Measurements from ENCODE around the gene HIP1R. TPM values are rescaled to one million over a fixed set of nuclear protein-coding genes. Genes with fewer than 3 reads are reported as not detected.
A peak's percentile ranks its signal among the peaks of the same experiment; 100 is the strongest.

The HIP1R gene, protein sequence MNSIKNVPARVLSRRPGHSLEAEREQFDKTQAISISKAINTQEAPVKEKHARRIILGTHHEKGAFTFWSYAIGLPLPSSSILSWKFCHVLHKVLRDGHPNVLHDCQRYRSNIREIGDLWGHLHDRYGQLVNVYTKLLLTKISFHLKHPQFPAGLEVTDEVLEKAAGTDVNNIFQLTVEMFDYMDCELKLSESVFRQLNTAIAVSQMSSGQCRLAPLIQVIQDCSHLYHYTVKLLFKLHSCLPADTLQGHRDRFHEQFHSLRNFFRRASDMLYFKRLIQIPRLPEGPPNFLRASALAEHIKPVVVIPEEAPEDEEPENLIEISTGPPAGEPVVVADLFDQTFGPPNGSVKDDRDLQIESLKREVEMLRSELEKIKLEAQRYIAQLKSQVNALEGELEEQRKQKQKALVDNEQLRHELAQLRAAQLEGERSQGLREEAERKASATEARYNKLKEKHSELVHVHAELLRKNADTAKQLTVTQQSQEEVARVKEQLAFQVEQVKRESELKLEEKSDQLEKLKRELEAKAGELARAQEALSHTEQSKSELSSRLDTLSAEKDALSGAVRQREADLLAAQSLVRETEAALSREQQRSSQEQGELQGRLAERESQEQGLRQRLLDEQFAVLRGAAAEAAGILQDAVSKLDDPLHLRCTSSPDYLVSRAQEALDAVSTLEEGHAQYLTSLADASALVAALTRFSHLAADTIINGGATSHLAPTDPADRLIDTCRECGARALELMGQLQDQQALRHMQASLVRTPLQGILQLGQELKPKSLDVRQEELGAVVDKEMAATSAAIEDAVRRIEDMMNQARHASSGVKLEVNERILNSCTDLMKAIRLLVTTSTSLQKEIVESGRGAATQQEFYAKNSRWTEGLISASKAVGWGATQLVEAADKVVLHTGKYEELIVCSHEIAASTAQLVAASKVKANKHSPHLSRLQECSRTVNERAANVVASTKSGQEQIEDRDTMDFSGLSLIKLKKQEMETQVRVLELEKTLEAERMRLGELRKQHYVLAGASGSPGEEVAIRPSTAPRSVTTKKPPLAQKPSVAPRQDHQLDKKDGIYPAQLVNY
- total RNA-seq (23.8 TPM), polyA plus RNA-seq (49.0 TPM)
- long read RNA-seq, donor 1: 0 reads
- long read RNA-seq, donor 2: 0 reads
- long read RNA-seq, donor 3, full-length matches to known transcripts: 5 of 5 reads
- long read RNA-seq, donor 3, partial matches to known transcripts: 0 of 5 reads
- long read RNA-seq, donor 3, other reads (novel, unspliced or antisense): 0 of 5 reads
- long read RNA-seq, donor 4: 0 reads
- long read RNA-seq, donor 5, full-length matches to known transcripts: 4 of 16 reads
- long read RNA-seq, donor 5, partial matches to known transcripts: 12 of 16 reads
- long read RNA-seq, donor 5, other reads (novel, unspliced or antisense): 0 of 16 reads
- long read RNA-seq, donor 6, full-length matches to known transcripts: 4 of 4 reads
- long read RNA-seq, donor 6, partial matches to known transcripts: 0 of 4 reads
- long read RNA-seq, donor 6, other reads (novel, unspliced or antisense): 0 of 4 reads
- long read RNA-seq, donor 7: 0 reads
- long read RNA-seq, donor 8, full-length matches to known transcripts: 2 of 2 reads
- long read RNA-seq, donor 8, partial matches to known transcripts: 0 of 2 reads
- long read RNA-seq, donor 8, other reads (novel, unspliced or antisense): 0 of 2 reads
- long read RNA-seq, donor 9, full-length matches to known transcripts: 2 of 2 reads
- long read RNA-seq, donor 9, partial matches to known transcripts: 0 of 2 reads
- long read RNA-seq, donor 9, other reads (novel, unspliced or antisense): 0 of 2 reads
- long read RNA-seq, donor 10, full-length matches to known transcripts: 2 of 2 reads
- long read RNA-seq, donor 10, partial matches to known transcripts: 0 of 2 reads
- long read RNA-seq, donor 10, other reads (novel, unspliced or antisense): 0 of 2 reads

DNA sequence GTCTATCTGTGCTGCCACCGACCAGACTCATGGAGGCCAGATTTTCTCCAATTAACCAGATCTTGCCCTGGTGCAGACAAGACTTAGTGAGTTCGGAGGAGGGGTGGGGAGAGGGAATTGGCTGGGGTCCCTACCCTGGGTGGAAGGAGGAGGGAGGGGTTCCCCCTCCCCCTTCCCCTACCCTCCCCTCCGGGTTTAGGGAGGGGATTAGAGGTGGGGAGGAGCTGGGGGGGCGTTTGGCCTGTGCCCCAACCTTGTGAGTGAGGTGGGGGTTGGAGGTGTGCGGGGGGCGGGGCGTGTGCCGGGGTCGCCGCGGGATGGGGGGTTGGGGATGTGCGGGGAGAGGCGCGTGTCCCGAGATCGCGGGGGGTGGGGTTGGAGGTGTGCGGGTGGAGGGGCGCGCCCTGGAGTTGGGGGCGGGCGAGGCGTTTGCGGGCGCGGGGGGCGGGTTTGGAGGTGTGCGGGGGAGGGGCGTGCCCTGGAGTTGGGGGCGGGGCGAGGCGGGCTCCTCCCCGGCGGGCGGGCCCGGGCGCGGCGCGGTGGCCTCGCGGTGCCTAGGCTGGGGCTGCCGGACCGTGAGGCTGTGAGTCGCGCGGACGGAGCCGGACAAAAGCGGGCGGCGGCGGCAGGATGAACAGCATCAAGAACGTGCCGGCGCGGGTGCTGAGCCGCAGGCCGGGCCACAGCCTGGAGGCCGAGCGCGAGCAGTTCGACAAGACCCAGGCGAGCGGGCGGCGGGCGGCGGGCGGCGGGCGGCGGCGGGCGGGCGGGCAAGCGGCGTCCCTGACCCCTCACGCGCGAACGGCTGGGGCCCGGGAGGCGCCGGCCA is at the start of gene HIP1R:
Gene HIP1R, plus strand, starts transcription at position 537 of the 829 bp plus-strand sequence. Its CDS starts 94 bp downstream, at position 631.
- Histone ChIP-seq H3K9me3 (ENCODE audit: control insufficient read depth in 2 of 2, insufficient read depth in 1 of 2, low read length in 1 of 2) (no peaks in the 10 kb centered on the region), H3K4me1 (ENCODE audit: control insufficient read depth in 2 of 2, insufficient read depth in 2 of 2, low read length in 2 of 2) (peaks cover 11 to 23% of the 10 kb centered on the region in 2 donors), H3K27me3 (ENCODE audit: control insufficient read depth in 2 of 2, insufficient read depth in 1 of 2, low read length in 1 of 2) (peaks cover 0 to 10% of the 10 kb centered on the region in 2 donors), H3K36me3 (ENCODE audit: control insufficient read depth in 2 of 2, insufficient read depth in 2 of 2, low read length in 1 of 2) (peaks cover 0 to 3% of the 10 kb centered on the region in 2 donors), H3K27ac (ENCODE audit: low read depth in 1 of 2, low read length in 1 of 2) (peak within 1 kb of the TSS; percentile 87), H3K4me3 (ENCODE audit: low read length in 2 of 2) (peak within 1 kb of the TSS; percentile 84 to 91)
- DNase-seq (ENCODE audit: low read depth in 6 of 9, low spot score in 9 of 9): peak in 7 of 9 donors; percentile 14 to 66 (median 39)
- WGBS: 1% methylated on average over 85 of the region's 85 CpGs

DNA sequence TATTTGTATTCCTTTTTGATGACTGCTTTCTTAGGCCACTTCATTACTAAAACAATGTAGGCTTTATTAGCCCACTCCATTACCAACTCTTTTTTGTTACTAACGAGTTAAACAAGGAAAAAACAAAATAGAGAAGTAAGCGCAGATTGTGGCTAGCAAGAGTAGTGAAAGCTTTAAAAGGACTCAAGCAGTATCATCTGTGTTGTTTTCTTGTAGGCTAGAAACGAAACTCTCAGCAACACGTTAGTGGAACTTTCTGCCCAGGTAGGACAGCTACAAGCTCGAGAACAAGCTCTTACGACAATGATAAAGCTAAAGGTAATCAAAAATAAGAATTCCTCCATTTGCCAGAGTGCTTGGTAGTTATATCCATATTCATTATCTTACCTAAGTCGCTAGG is 49.8 kb upstream of the HIP1R start:
- Histone ChIP-seq H3K27ac (ENCODE audit: low read depth in 1 of 2, low read length in 1 of 2) (no peak overlapping the region), H3K4me1 (ENCODE audit: control insufficient read depth in 2 of 2, insufficient read depth in 2 of 2, low read length in 2 of 2) (no peaks in the 10 kb centered on the region), H3K36me3 (ENCODE audit: control insufficient read depth in 2 of 2, insufficient read depth in 2 of 2, low read length in 1 of 2) (no peaks in the 10 kb centered on the region), H3K4me3 (ENCODE audit: low read length in 2 of 2) (no peak overlapping the region), H3K9me3 (ENCODE audit: control insufficient read depth in 2 of 2, insufficient read depth in 1 of 2, low read length in 1 of 2) (no peaks in the 10 kb centered on the region), H3K27me3 (ENCODE audit: control insufficient read depth in 2 of 2, insufficient read depth in 1 of 2, low read length in 1 of 2) (no peaks in the 10 kb centered on the region)
- 91% methylated on average over 7 of the region's 7 CpGs for WGBS
- DNase-seq (ENCODE audit: low read depth in 6 of 9, low spot score in 9 of 9): no peak

DNA sequence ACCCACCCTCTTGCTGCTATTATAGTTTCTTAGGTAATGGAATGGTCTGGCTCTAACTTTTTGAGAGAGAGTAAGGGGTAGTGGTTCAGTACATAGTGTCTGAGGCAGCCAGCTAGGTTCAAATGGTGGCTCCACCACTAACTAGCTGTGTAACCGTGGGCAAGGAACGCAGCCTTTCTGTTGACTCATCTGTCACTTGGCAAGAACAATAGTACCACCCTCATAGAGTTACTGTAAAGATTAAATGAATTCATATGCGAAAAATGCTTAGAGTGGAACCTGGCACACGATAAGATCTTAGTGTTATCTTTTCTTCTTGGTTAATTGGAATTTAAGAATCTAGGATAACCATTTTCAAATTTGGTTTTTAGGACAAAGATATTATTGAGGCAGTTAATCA is 46.9 kb upstream of the HIP1R start:
- DNase-seq (ENCODE audit: low read depth in 6 of 9, low spot score in 9 of 9): no peak
- 96% methylated on average over 4 of the region's 4 CpGs for WGBS
- Histone ChIP-seq H3K36me3 (ENCODE audit: control insufficient read depth in 2 of 2, insufficient read depth in 2 of 2, low read length in 1 of 2) (no peaks in the 10 kb centered on the region), H3K4me1 (ENCODE audit: control insufficient read depth in 2 of 2, insufficient read depth in 2 of 2, low read length in 2 of 2) (no peaks in the 10 kb centered on the region), H3K9me3 (ENCODE audit: control insufficient read depth in 2 of 2, insufficient read depth in 1 of 2, low read length in 1 of 2) (no peaks in the 10 kb centered on the region), H3K27me3 (ENCODE audit: control insufficient read depth in 2 of 2, insufficient read depth in 1 of 2, low read length in 1 of 2) (no peaks in the 10 kb centered on the region), H3K27ac (ENCODE audit: low read depth in 1 of 2, low read length in 1 of 2) (no peak overlapping the region), H3K4me3 (ENCODE audit: low read length in 2 of 2) (no peak overlapping the region)

DNA sequence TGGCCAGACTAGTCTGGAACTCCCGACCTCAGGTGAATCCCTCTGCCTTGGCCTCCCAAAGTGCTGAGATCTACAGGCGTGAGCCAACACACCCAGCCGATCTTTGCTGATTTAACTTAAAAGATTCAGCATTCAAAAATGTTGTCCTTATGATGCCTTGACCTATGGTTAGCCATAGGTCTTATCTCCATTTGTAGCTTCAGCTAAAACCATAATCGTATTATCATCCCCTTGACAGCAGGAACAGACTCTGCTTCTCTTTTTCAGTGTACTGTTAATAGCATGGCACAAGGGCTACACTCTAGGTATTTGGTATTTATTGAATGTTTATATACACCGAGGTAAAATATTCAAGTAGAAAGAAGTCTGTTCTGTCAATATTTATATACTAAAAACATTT is 45.6 kb upstream of the HIP1R start:
- WGBS: 98% methylated on average over 5 of the region's 5 CpGs
- no peak for DNase-seq (ENCODE audit: low read depth in 6 of 9, low spot score in 9 of 9)

DNA sequence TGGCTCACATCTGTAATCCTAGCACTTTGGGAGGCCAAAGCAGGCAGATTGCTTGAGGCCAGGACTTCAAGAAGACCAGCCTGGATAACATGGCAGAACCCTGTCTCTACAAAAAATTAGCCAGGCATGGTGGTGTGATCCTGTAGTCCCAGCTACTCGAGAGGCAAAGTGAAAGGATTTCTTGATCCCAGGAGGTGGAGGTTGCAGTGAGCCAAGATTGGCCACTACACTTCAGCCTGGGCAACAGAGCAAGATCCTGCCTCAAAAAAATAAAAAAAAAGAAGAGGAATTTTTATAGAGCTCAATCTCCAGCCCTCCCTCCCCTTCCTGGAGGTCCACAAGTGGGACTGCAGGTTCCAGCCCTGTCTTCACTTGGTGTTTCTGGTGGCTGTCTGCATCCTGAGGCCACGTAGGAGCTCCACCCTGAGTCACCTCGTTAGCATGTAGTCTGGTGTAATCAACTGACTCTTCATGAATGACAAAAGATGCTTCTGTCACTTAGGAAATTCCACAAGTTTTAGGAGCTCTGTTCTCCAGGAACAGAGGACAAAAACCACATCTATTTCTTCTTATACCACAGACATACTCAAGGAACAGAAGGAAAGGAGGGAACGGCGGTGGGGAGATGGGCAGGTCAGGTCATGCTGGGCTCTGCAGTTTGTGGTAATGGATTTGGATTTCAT is 44.7 kb upstream of the HIP1R start:
- Histone ChIP-seq H3K36me3 (ENCODE audit: control insufficient read depth in 2 of 2, insufficient read depth in 2 of 2, low read length in 1 of 2) (no peaks in the 10 kb centered on the region), H3K27ac (ENCODE audit: low read depth in 1 of 2, low read length in 1 of 2) (no peak overlapping the region), H3K27me3 (ENCODE audit: control insufficient read depth in 2 of 2, insufficient read depth in 1 of 2, low read length in 1 of 2) (no peaks in the 10 kb centered on the region), H3K4me3 (ENCODE audit: low read length in 2 of 2) (no peak overlapping the region), H3K9me3 (ENCODE audit: control insufficient read depth in 2 of 2, insufficient read depth in 1 of 2, low read length in 1 of 2) (no peaks in the 10 kb centered on the region), H3K4me1 (ENCODE audit: control insufficient read depth in 2 of 2, insufficient read depth in 2 of 2, low read length in 2 of 2) (peaks cover 0 to 2% of the 10 kb centered on the region in 2 donors)
- no peak for DNase-seq (ENCODE audit: low read depth in 6 of 9, low spot score in 9 of 9)
- whole genome bisulfite sequencing: 90% methylated on average over 5 of the region's 5 CpGs

More for the DNA sequence above, 45.6 kb upstream of the HIP1R start:
- Histone ChIP-seq H3K36me3 (ENCODE audit: control insufficient read depth in 2 of 2, insufficient read depth in 2 of 2, low read length in 1 of 2) (no peaks in the 10 kb centered on the region), H3K27ac (ENCODE audit: low read depth in 1 of 2, low read length in 1 of 2) (no peak overlapping the region), H3K9me3 (ENCODE audit: control insufficient read depth in 2 of 2, insufficient read depth in 1 of 2, low read length in 1 of 2) (no peaks in the 10 kb centered on the region), H3K4me1 (ENCODE audit: control insufficient read depth in 2 of 2, insufficient read depth in 2 of 2, low read length in 2 of 2) (peaks cover 0 to 2% of the 10 kb centered on the region in 2 donors), H3K4me3 (ENCODE audit: low read length in 2 of 2) (no peak overlapping the region), H3K27me3 (ENCODE audit: control insufficient read depth in 2 of 2, insufficient read depth in 1 of 2, low read length in 1 of 2) (no peaks in the 10 kb centered on the region)

DNA sequence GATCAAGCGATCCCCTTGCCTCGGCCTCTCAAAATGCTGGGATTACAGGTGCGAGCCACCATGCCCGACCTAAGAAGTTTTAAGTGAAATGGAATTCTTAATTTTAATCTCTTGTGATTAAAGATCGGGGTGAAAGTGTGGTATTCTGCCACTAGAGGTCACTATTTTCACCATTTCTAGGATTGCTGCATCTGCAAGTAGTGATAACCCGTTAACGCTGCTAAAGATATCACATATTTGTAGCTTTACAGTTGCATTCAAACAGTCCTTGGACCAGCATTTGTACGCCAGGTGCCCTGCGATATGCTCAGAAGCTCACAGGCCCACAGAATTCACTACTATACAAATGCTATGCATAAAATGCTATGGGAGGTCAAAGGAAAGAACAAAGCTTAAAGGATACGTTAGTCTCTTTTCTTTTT is 41.6 kb upstream of the HIP1R start:
- Histone ChIP-seq H3K36me3 (ENCODE audit: control insufficient read depth in 2 of 2, insufficient read depth in 2 of 2, low read length in 1 of 2) (no peaks in the 10 kb centered on the region), H3K27me3 (ENCODE audit: control insufficient read depth in 2 of 2, insufficient read depth in 1 of 2, low read length in 1 of 2) (no peaks in the 10 kb centered on the region), H3K27ac (ENCODE audit: low read depth in 1 of 2, low read length in 1 of 2) (no peak overlapping the region), H3K4me3 (ENCODE audit: low read length in 2 of 2) (no peak overlapping the region), H3K4me1 (ENCODE audit: control insufficient read depth in 2 of 2, insufficient read depth in 2 of 2, low read length in 2 of 2) (peaks cover 0 to 2% of the 10 kb centered on the region in 2 donors), H3K9me3 (ENCODE audit: control insufficient read depth in 2 of 2, insufficient read depth in 1 of 2, low read length in 1 of 2) (no peaks in the 10 kb centered on the region)
- WGBS: 34% methylated on average over 10 of the region's 10 CpGs
- peak in 7 of 9 donors; percentile 26 to 78 (median 46) for DNase-seq (ENCODE audit: low read depth in 6 of 9, low spot score in 9 of 9)

DNA sequence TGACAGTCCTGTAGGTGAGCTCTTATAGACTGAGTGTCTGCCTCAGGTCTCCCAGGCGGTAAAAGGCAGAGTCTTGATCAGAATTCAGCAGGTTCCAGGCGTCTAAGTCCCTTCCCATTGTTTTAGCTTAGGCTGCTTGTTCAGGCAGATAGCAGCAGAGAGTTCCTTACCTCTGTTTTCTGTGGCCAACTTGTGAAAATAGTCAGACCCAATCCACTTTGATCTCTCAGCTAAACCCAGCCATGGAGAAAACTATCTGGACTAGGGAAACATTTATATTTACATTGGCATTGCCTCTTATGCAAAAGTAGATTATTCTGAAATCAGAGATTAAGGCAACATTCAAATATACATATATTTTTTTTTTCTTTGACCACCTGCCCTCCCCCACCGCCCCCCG is 39.5 kb upstream of the HIP1R start:
- Histone ChIP-seq H3K9me3 (ENCODE audit: control insufficient read depth in 2 of 2, insufficient read depth in 1 of 2, low read length in 1 of 2) (no peaks in the 10 kb centered on the region), H3K4me3 (ENCODE audit: low read length in 2 of 2) (no peak overlapping the region), H3K27me3 (ENCODE audit: control insufficient read depth in 2 of 2, insufficient read depth in 1 of 2, low read length in 1 of 2) (no peaks in the 10 kb centered on the region), H3K36me3 (ENCODE audit: control insufficient read depth in 2 of 2, insufficient read depth in 2 of 2, low read length in 1 of 2) (no peaks in the 10 kb centered on the region), H3K4me1 (ENCODE audit: control insufficient read depth in 2 of 2, insufficient read depth in 2 of 2, low read length in 2 of 2) (peaks cover 0 to 11% of the 10 kb centered on the region in 2 donors), H3K27ac (ENCODE audit: low read depth in 1 of 2, low read length in 1 of 2) (no peak overlapping the region)
- DNase-seq (ENCODE audit: low read depth in 6 of 9, low spot score in 9 of 9): no peak
- 98% methylated on average over 4 of the region's 4 CpGs for WGBS
